Urinary bladder (tissue), 4 donors: ENCODE results near the gene SELPLG. TPM values are rescaled to one million over a fixed set of nuclear protein-coding genes. Genes with fewer than 3 reads are reported as not detected.

Source experiments
- DNase-seq: peaks from one replicate; pipeline ENCODE4 v3.0.0-alpha.2; 2015; ENCODE audit errors: extremely low spot score
- H3K27ac ChIP-seq: one replicate; pipeline ENCODE4 v1.5.1; 2013; ENCODE audit warnings: low read depth, mild to moderate bottlenecking, moderate library complexity
- H3K36me3 ChIP-seq: one replicate; pipeline ENCODE4 v1.6.1; 2013; ENCODE audit warnings: mild to moderate bottlenecking, moderate library complexity; ENCODE audit not compliant: insufficient read depth
- H3K4me1 ChIP-seq: one replicate; pipeline ENCODE4 v1.6.1; 2013; ENCODE audit warnings: mild to moderate bottlenecking, moderate library complexity; ENCODE audit not compliant: insufficient read depth
- H3K4me3 ChIP-seq: one replicate; pipeline ENCODE4 v1.5.1; 2013; ENCODE audit warnings: low read depth, low read length
- WGBS: extraction: QIAGEN DNeasy Blood & Tissue Kit; methylation state at CpG from one replicate; pipeline ENCODE4 v1.1.7; 2013; 5-methylcytosine and 5-hydroxymethylcytosine counted together
- polyA plus RNA-seq: library from polyadenylated mRNA; stranded (reverse); fragments of 200-250 nt; gene quantifications from one replicate; pipeline ENCODE4 v1.2.3, GENCODE V29; 2013
- total RNA-seq: library from RNA; depleted of rRNA; stranded (reverse); fragments of >200 nt; gene quantifications from one replicate; pipeline ENCODE4 v1.2.3, GENCODE V29; 2014
- donor health status: healthy with polysubstance abuse.
- donor health status: healthy.

SELPLG gene
- total and polyA plus RNA-seq, 2 donors, result 3.6 to 9.4 TPM

GRCh38 chr12:108615918-108616317 is 17.8 kb downstream of the SELPLG start:
- H3K27ac ChIP-seq, result no peak overlapping the region
- no peaks in the 10 kb centered on the region for H3K4me1 ChIP-seq
- H3K4me3 ChIP-seq, result no peak overlapping the region
- WGBS, result 52% methylated on average over 1 of the region's 1 CpG
- DNase-seq, result no peak
- H3K36me3 ChIP-seq, result no peaks in the 10 kb centered on the region

GRCh38 chr12:108614639-108615038 is 19.1 kb downstream of the SELPLG start:
- Histone ChIP-seq H3K4me3 (no peak overlapping the region), H3K27ac (no peak overlapping the region), H3K36me3 (no peaks in the 10 kb centered on the region), H3K4me1 (no peaks in the 10 kb centered on the region)
- 94% methylated on average over 6 of the region's 6 CpGs for WGBS
- no peak for DNase-seq

- H3K4me3 ChIP-seq, result no peak overlapping the region
- 87% methylated on average over 4 of the region's 4 CpGs for WGBS
- DNase-seq, result no peak
- H3K27ac ChIP-seq, result no peak overlapping the region
- H3K36me3 ChIP-seq, result no peaks in the 10 kb centered on the region
- H3K4me1 ChIP-seq, result no peaks in the 10 kb centered on the region
These were observed 19.7 kb downstream of the SELPLG start for GRCh38 chr12:108614041-108614440.

DNA sequence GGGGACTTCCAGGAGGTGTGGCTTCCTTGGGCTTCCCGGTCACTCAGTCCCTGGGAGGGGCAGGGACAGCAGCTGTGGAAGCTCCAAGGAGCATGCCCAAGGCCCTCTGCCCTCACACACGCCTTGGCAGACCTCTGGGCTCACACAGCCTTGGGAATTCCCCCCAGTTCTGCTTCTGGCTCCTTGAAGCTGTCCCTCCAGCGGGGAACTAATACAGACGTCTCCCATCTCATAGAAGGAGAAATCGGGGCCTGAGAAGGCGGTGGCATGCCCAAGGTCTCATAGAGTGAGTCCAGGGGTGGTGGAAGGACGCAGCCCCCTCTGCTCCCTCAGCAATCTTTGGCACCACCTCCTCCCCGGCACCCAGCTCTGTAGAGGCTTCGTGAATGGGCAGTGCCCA is 20.1 kb downstream of the SELPLG start:
- Histone ChIP-seq H3K4me1 (no peaks in the 10 kb centered on the region), H3K27ac (no peak overlapping the region), H3K36me3 (no peaks in the 10 kb centered on the region), H3K4me3 (no peak overlapping the region)
- DNase-seq, result no peak
- 52% methylated on average over 9 of the region's 9 CpGs for WGBS

- H3K36me3 ChIP-seq, result no peaks in the 10 kb centered on the region
- no peak for DNase-seq
- H3K27ac ChIP-seq, result no peak overlapping the region
- H3K4me1 ChIP-seq, result no peaks in the 10 kb centered on the region
- 74% methylated on average over 8 of the region's 8 CpGs for WGBS
- no peak overlapping the region for H3K4me3 ChIP-seq
These were observed 20.9 kb downstream of the SELPLG start for GRCh38 chr12:108612788-108613282.

DNA sequence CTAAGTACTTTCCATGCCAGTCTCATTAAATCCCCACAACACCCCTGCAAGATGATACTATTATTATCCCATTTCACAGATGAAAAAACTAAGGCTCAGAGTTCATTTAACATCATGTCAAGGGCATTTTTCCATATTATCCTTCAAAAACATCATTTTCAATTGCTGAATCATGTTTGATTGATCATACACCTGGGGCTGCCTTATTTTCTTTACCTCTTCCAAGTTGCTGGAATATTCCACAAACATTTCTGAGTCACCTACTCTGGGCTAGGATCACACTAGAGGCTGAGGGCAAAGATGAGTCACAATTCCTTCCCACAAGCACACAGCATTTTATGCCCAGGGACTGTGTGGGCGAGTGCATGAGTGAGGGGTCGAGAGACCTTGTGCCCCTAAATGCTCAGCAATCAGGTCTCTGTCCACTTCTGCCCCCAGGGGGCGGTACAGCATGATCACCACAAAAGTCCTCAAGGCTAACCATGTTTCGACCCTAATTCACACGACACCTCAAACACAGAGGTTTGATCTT is 21.7 kb downstream of the SELPLG start:
- Histone ChIP-seq H3K4me3 (no peak overlapping the region), H3K4me1 (no peaks in the 10 kb centered on the region), H3K36me3 (no peaks in the 10 kb centered on the region), H3K27ac (no peak overlapping the region)
- DNase-seq, result no peak
- WGBS, result 65% methylated on average over 5 of the region's 5 CpGs

DNA sequence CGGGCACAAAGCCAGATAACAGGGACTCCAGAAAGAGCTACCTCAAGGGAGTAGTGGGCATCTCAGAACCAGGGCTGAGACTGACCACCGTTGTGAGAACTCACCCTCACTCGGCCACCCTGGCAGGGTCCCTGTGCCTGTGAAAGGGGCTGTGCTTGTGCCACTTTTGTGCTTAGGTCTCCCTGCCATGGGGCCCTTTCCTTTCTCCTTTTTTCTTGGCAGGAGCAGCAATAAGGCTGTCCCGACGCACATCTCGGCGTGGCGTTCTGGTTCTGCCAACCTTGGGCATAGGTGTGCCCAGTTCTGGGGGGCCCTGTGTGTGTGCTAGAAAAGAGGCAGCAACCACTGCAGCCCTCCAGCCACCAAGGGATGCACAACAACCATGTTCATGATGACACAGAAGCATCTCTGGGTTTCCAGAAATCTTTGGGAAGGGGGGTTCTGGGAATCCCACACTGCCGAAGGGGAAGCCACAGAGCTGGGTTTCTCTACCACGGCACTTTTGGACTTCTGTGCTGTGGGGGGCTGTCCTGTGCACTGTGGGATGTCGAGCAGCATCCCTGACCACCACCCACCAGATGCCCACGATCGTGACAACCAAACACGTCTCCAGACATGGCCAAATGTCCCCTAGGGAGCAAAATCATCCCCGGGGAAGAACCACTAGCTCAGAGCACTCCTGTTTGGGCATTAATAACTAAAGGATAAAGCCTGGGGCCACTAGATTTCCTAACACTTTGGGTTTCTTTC is 22.7 kb downstream of the SELPLG start:
- Histone ChIP-seq H3K27ac (no peak overlapping the region), H3K36me3 (no peaks in the 10 kb centered on the region), H3K4me3 (no peak overlapping the region), H3K4me1 (no peaks in the 10 kb centered on the region)
- 80% methylated on average over 15 of the region's 15 CpGs for WGBS
- DNase-seq, result no peak

DNA sequence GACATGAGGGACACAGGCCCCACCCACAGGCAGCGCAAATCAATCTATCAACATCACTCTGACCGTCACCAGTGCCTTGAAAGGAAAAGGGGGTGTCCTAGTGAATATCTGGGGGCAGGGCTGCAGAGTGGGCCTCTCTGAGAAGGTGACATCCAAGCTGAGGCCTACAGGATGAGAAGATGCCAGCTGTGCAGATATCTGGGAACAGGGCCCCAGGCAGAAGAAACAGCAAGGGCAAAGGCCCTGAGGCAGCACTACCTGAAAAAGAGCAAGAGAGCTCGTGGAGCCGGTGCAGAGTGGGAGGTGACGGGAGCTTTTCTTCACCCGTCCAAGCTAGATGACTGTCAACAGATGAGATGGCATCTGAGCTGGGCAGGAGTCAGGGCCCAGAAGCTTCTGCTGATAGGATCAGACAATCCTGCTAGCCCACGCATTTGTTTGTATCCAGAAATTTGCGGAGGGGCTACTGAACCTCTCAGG is 23.3 kb downstream of the SELPLG start:
- Histone ChIP-seq H3K36me3 (no peaks in the 10 kb centered on the region), H3K27ac (no peak overlapping the region), H3K4me1 (no peaks in the 10 kb centered on the region), H3K4me3 (no peak overlapping the region)
- DNase-seq, result no peak
- 88% methylated on average over 8 of the region's 8 CpGs for WGBS

DNA sequence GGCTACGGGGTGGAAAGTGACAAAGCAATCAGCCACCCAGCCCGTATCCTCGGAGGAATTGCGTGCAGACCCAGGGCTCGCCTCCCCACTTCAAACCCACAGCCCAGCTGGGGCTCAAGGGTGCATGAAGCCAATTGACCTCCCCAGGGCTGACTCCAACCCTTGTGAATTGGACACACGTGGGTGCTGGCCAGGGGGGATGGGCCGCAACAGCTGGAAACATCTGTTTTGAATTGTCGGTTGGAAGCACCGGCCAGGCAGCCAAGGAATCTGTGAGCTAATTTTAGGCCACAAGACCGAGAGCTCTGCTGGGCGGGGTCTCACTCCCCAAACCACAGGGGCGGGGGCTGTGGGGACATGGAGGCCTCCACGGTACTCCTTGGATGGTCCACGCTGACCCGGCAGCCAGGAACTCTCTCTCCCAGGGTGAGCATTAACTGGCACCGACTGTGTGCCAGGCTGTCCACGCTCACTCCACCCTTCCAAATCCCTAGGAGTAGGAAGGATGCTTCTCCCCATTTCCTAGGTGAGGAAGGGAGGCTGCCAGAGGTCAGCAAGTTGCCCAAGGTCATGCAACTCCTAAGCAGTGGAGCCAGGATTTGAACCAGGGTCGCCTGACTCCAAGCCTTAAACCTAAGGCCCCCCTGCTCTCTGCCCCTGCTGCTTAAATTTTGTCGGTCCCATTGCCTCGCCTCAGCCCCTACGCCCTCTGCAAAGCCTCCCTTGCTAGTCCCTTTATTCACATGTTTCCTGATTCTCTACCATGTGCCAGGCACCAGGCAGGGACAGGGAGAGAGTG is 24.0 kb downstream of the SELPLG start:
- Histone ChIP-seq H3K27ac (no peak overlapping the region), H3K36me3 (no peaks in the 10 kb centered on the region), H3K4me1 (no peaks in the 10 kb centered on the region), H3K4me3 (no peak overlapping the region)
- DNase-seq, result peak; percentile 80
- 34% methylated on average over 21 of the region's 21 CpGs for WGBS

DNA sequence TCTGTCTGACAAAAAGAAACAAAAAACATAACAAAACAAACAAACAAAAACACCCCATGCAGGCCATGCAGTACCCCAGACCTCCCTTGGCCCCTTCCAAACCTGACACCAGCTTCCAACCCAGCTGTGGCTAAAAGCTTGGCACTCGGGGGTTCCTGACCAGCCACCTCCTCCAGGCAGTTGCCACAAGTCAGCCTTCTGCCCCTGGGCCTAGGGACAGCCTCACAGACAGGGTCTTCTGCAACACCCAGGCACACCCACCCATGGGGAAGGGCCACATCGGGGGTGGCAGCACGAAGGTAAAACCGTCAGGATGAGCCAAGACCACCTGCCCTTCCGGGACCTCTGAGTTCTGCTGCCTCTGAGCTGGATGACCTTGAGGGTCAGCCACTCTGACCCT is 25.1 kb downstream of the SELPLG start:
- H3K4me3 ChIP-seq, result no peak overlapping the region
- 85% methylated on average over 5 of the region's 5 CpGs for WGBS
- no peak for DNase-seq
- no peaks in the 10 kb centered on the region for H3K36me3 ChIP-seq
- H3K27ac ChIP-seq, result no peak overlapping the region
- H3K4me1 ChIP-seq, result no peaks in the 10 kb centered on the region

GRCh38 chr12:108607981-108608600 is 25.6 kb downstream of the SELPLG start:
- no peaks in the 10 kb centered on the region for H3K4me1 ChIP-seq
- WGBS, result 91% methylated on average over 10 of the region's 10 CpGs
- no peak overlapping the region for H3K4me3 ChIP-seq
- no peaks in the 10 kb centered on the region for H3K36me3 ChIP-seq
- DNase-seq, result no peak
- H3K27ac ChIP-seq, result no peak overlapping the region

DNA sequence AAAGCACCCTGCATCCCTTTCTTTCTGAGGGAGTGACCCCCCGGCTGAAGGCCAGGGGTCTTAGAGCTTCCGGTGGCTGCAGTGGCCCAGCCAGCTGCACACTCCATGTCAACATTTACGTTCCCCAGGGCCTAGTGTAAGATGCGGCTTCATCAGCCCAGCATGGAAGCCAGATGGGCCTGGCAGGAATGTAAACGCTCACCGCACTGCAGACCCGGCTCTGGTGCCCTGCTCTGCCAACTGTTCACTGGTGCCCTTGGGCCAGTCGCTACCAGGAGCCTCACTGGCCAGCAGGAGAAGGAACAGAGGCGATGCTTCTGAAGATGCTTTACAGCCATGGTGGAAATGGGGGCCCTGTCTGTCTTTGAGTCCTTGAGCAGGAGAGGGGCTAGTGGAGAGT is 27.2 kb downstream of the SELPLG start:
- H3K27ac ChIP-seq, result no peak overlapping the region
- no peaks in the 10 kb centered on the region for H3K36me3 ChIP-seq
- no peak for DNase-seq
- no peaks in the 10 kb centered on the region for H3K4me1 ChIP-seq
- no peak overlapping the region for H3K4me3 ChIP-seq
- WGBS, result 63% methylated on average over 9 of the region's 9 CpGs

DNA sequence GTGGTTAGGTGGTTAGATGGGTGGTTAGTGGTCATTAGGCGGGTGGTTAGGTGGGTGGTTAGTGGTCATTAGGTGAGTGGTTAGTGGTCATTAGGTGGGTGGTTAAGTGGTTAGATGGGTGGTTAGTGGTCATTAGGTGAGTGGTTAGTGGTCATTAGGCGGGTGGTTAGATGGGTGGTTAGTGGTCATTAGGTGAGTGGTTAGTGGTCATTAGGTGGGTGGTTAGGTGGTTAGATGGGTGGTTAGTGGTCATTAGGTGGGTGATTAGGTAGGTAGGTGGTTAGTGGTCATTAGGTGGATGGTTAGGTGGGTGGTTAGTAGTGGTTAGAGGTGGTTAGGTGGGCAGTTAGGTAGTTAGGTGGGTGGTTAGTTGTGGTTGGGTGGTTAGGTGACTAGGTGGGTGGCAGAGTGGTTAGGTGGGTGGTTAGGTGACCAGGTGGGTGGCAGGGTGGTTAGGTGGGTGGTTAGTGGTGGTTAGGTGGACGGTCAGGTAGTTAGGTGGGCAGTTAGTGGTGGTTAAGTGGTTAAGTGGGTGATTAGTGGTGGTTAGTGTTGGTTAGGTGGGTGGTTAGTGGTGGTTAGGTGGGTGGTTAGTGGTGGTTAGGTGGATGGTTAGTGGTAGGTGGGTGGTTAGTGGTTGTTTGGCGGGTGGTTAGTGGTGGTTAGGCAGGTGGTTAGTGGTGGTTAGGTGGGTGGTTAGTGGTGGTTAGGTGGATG is 27.8 kb downstream of the SELPLG start:
- no peak for DNase-seq

More for the DNA sequence above, 27.8 kb downstream of the SELPLG start:
- no peaks in the 10 kb centered on the region for H3K4me1 ChIP-seq
- H3K4me3 ChIP-seq, result no peak overlapping the region
- H3K36me3 ChIP-seq, result no peaks in the 10 kb centered on the region
- no peak overlapping the region for H3K27ac ChIP-seq
- 98% methylated on average over 4 of the region's 4 CpGs for WGBS
